Type B pancreatic cell (in vitro differentiated cells): ENCODE data around the gene H6PD. TPM values are rescaled to one million over a fixed set of nuclear protein-coding genes. Genes with fewer than 3 reads are reported as not detected.
A peak's percentile ranks its signal among the peaks of the same experiment; 100 is the strongest.

Source experiments
- DNase-seq: peaks from one replicate; pipeline ENCODE4 v3.0.0; 2021; ENCODE audit warnings: mixed read lengths; ENCODE audit not compliant: unreplicated experiment; ENCODE audit errors: extremely low spot score
- H3K27ac Mint-ChIP-seq: 2 replicates; pipeline ENCODE4 v1.8.0; 2021; ENCODE audit warnings: mild to moderate bottlenecking, mixed read lengths
- H3K27me3 Mint-ChIP-seq: 2 replicates; pipeline ENCODE4 v1.8.0; 2021; ENCODE audit warnings: mixed read lengths
- H3K36me3 Mint-ChIP-seq: 2 replicates; pipeline ENCODE4 v1.8.0; 2021; ENCODE audit warnings: mixed read lengths
- H3K4me1 Mint-ChIP-seq: one replicate; pipeline ENCODE4 v1.8.0; 2021; ENCODE audit warnings: mixed read lengths; ENCODE audit not compliant: unreplicated experiment
- H3K4me3 Mint-ChIP-seq: 2 replicates; pipeline ENCODE4 v1.8.0; 2021; ENCODE audit warnings: mild to moderate bottlenecking, mixed read lengths
- H3K9me3 Mint-ChIP-seq: 2 replicates; pipeline ENCODE4 v1.8.0; 2021; ENCODE audit warnings: mixed read lengths
- total RNA-seq: library from RNA; stranded (reverse); gene quantifications from 2 replicates; pipeline ENCODE4 v1.2.1, GENCODE V29; 2021; ENCODE audit warnings: low replicate concordance
- TF ChIP-seq, protein P1 (sequence below): fragments of 200-600 bp; sonication (generic); conservative IDR thresholded peaks from 2 replicates; pipeline ENCODE4 v1.5.0; 2021; ENCODE audit warnings: antibody characterized with exemption, mild to moderate bottlenecking

H6PD gene
- total RNA-seq, 1 donor from 2014 or later: 26.1 TPM

DNA sequence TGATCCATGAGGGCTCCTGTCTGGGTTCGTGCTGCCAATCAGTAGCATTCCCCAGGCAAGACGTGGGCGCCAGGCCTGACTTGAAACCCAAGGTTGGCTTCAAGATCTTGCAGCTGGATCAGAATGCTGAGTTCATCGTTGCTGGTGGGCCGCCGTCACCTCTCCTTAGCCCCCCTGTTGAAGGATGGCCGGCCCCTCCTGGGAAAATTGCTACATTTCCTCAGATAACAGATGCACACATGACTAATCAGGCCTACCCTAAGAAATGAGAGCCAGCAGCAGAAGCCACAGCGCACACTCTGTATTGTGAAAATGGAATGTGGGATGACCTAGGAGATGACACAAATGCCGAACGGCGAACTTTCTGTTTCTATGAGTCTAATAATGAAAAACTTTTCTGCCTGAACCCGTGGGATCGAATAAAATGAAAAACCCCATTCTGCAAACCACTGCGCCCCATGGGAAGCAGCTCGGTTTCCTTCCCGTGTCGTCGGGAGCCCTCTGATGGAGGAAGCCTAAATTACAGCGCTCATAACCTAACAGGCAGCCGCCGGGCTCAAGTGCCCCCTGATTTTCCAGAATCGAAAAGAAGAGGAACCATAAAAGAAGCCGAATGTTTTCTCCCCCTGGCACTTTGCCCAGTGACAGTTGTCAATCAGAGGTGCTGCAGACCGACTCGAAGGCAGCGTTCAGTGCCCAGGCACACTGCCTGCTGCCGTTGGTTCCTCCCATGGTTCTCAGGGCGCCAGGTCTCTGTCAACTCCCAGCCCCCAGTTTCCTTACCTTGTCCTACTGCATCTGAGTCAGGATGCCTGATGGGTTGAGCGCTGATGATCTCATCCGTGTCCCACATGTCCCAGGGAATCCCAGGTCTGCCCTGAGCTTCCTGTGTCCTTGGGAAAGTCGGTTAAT is 38.2 kb upstream of the H6PD start:
- Mint-ChIP-seq H3K4me3 (peak overlapping the region; percentile 15), H3K36me3 (no peaks in the 10 kb centered on the region), H3K27me3 (peaks cover 55% of the 10 kb centered on the region), H3K4me1 (peaks cover 29% of the 10 kb centered on the region), H3K9me3 (no peaks in the 10 kb centered on the region), H3K27ac (no peak overlapping the region)
- no peak for DNase-seq
- TF ChIP-seq, protein P1, sequence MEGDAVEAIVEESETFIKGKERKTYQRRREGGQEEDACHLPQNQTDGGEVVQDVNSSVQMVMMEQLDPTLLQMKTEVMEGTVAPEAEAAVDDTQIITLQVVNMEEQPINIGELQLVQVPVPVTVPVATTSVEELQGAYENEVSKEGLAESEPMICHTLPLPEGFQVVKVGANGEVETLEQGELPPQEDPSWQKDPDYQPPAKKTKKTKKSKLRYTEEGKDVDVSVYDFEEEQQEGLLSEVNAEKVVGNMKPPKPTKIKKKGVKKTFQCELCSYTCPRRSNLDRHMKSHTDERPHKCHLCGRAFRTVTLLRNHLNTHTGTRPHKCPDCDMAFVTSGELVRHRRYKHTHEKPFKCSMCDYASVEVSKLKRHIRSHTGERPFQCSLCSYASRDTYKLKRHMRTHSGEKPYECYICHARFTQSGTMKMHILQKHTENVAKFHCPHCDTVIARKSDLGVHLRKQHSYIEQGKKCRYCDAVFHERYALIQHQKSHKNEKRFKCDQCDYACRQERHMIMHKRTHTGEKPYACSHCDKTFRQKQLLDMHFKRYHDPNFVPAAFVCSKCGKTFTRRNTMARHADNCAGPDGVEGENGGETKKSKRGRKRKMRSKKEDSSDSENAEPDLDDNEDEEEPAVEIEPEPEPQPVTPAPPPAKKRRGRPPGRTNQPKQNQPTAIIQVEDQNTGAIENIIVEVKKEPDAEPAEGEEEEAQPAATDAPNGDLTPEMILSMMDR: peak; percentile 81

DNA sequence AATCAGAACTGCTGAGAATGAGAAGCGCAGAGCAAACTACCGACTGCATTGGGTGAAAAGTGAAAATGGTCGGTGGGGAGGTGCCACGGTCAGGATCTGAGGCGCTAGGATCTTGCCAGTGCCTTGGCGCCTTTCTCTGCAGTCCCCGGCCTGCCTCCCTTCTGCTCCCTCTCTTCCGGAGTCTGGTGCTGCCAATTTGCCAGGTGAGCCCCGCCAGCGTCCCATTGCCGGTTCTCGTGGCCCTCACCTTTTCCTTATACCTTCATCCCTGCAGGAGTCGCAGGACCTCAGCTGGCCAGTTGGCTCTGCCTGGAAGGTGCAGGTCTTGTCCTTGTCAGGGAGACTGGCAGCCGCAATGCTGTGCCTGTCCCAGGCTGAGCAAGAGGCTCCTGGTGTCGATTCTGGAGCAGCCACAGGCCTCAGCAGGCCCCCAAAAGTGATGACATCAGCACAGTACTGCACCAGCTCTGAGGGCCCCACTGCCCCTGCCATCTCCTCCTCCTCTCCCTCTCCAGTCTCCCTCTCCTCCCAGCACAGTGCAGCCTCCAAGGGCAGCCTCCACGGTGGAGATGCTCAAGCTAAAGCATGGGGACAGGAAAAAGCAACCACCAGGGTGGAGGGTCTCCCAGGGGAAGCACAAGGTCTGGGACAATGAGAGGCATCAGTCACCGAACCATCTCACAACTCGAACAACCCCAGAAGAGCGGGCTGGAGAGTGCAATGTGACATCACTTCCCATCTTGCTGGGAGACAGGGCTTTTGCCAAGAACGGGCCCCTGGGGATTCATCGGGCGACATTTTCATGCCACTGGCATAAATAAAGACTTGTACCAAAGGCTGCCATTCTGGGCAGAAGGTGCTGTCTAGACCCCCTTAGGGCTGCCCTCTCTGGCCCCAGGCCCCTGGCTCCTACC is 37.1 kb upstream of the H6PD start:
- no peak for DNase-seq
- Mint-ChIP-seq H3K27me3 (peaks cover 65% of the 10 kb centered on the region), H3K9me3 (no peaks in the 10 kb centered on the region), H3K27ac (no peak overlapping the region), H3K4me3 (peak overlapping the region; percentile 28), H3K36me3 (no peaks in the 10 kb centered on the region), H3K4me1 (peaks cover 35% of the 10 kb centered on the region)
- TF ChIP-seq, protein P1: no peak

GRCh38 chr1:9198538-9199361 is 35.8 kb upstream of the H6PD start:
- Mint-ChIP-seq H3K9me3 (no peaks in the 10 kb centered on the region), H3K4me1 (peaks cover 40% of the 10 kb centered on the region), H3K4me3 (peak overlapping the region; percentile 78), H3K36me3 (no peaks in the 10 kb centered on the region), H3K27me3 (peaks cover 78% of the 10 kb centered on the region), H3K27ac (no peak overlapping the region)
- TF ChIP-seq, protein P1: peak; percentile 60
- DNase-seq: no peak

GRCh38 chr1:9200441-9200840 is 34.1 kb upstream of the H6PD start:
- TF ChIP-seq, protein P1: no peak
- DNase-seq: no peak
- H3K9me3 Mint-ChIP-seq: no peaks in the 10 kb centered on the region
- no peaks in the 10 kb centered on the region for H3K36me3 Mint-ChIP-seq
- no peak overlapping the region for H3K4me3 Mint-ChIP-seq
- no peak overlapping the region for H3K27ac Mint-ChIP-seq
- H3K27me3 Mint-ChIP-seq: peaks cover 88% of the 10 kb centered on the region
- H3K4me1 Mint-ChIP-seq: peaks cover 40% of the 10 kb centered on the region
